HG02678 (cell line): Measurements from ENCODE around the gene CHAC2.
"Not testable (repeated sequence)": the region's sequence is repeated elsewhere in the genome, so short reads cannot be mapped to it uniquely, and the experiment has no call there.

Source experiments
- ATAC-seq: cut with Tn5 transposase; IDR thresholded peaks from one replicate; pipeline ENCODE4 v1.9.1; 2021; ENCODE audit warnings: mild to moderate bottlenecking, moderate library complexity; ENCODE audit not compliant: unreplicated experiment

Gene CHAC2

DNA sequence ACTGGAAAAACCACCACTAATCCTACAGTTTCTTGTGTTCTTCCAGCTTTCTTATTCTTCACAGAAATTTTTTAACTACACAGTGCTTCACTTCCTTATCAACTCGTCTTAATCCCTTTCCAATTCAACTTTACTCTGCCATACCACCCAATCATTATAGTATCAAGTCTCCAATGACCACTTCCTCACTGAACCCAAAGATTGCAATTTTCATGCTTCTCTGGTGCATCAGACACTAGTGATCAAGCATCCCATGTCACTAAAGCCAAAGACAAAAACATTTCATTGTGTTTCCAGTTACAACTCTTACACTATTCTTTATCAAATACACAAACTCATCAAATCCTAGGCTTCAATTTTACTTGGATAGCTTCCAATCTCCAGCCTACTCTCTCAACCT lies 9.5 kb downstream of the CHAC2 start:
- ATAC-seq: no peak

DNA sequence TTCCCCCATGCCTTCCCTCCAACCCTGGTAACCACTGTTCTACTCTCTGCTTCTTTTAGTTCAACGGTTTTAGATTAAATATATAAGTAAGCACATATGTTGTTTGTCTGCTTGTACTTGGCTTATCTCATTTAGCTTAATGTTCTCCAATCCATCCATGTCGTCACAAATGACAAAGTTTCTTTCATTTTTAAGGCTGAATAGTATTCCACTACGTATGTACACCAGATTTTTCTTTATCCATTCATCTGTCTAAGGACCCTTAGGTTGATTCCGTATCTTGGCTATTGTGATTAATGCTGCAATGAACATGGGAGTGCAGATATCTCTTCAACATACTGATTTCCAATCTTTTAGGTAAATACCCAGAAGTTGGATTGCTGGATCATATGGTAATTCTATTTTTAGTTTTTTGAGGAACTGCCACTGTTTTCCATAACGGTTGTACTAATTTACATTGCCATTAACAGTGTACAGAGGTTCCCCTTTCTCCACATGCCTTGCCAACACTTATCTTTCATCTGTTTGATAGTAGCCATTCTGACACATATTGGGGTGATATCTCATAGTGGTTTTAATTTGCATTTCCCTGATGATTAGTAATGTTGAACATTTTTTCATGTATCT lies 11.0 kb downstream of the CHAC2 start:
- no peak for ATAC-seq

DNA sequence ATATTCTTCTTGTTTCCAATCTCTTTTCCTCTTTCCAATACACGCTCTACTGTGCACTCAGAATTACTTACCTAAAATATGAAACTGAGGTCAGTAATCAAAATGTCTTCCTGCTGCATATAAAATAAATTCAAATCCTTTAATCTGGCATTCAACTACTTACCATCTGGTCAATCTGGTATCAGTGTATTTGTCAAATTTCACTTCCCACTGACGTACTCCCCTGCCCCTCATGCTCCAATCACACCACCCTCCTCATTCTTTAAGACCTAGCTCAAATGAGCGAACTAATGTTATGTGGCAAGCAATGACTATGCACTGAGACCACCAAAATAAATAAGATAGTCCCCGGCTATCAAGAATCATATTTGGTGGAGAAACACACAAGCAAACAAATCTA lies 12.5 kb downstream of the CHAC2 start:
- no peak for ATAC-seq

DNA sequence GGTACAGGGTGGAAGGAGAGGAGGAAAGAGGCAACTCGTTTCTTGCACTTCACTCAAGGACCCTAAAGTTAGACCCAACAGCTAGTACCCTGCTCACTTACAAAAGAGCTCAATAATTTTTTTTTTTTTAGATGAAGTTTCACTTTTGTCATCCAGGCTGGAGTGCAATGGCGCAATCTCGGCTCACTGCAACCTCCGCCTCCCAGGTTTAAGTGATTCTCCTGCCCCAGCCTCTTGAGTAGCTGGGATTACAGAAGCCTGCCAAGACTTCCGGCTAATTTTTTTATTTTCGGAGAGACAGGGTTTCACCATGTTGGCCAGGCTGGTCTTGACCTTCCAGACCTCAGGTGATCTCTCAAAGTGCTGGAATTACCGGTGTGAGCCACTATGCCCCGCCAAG lies 15.1 kb downstream of the CHAC2 start:
- no peak for ATAC-seq

DNA sequence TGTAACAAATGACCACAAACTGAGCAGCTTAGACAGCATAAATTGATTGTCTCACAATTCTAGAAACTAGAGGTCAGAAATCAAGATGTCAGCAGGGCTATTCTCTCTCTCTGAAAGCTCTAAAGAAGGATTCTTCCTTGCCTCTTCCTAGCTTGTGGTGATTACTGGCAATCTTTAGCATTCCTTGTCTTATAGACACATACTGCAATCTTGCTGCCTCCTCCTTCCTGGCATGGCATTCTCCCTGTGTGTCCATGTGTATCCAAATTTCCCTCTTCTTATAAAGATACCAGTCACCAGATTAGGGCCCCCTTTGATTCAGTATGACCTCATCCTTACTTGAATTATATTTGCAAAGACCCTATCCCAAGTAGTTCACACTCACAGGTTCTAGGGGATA lies 16.8 kb downstream of the CHAC2 start:
- no peak for ATAC-seq

DNA sequence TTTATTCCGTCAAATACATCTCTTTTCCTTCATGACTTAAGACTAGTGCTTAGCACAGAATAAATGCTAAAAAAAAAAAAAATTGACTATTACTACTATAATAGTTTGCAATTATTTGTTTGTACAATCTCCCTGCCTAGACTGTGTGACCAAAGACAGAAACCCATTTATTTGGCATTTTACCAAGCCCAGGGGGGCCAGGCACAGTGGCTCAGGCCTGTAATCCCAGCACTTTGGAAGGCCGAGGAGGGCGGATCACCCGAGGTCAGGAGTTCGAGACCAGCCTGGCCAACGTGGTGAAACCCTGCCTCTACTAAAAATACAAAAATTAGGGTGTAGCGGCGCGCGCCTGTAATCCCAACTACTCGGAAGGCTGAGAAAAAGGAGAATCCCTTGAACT lies 17.8 kb downstream of the CHAC2 start:
- ATAC-seq: no peak

DNA sequence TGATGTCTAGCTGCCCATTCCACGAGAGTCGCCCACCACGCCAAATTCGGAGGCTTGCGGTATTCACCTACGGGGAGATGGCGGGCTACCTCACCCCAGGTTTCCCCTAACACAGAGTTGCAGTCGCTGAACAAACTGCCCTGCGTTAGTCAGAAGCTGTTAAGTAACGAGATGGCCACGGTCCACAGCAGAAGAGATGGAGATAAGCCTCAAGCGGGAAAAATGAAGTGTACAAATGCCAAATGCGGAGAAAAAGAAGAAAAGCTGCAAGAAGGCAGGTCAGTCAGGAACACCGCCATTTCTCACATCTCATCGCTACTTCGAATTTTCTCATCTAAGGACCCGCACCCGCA lies 18.7 kb downstream of the CHAC2 start:
- peak; percentile 8 for ATAC-seq

DNA sequence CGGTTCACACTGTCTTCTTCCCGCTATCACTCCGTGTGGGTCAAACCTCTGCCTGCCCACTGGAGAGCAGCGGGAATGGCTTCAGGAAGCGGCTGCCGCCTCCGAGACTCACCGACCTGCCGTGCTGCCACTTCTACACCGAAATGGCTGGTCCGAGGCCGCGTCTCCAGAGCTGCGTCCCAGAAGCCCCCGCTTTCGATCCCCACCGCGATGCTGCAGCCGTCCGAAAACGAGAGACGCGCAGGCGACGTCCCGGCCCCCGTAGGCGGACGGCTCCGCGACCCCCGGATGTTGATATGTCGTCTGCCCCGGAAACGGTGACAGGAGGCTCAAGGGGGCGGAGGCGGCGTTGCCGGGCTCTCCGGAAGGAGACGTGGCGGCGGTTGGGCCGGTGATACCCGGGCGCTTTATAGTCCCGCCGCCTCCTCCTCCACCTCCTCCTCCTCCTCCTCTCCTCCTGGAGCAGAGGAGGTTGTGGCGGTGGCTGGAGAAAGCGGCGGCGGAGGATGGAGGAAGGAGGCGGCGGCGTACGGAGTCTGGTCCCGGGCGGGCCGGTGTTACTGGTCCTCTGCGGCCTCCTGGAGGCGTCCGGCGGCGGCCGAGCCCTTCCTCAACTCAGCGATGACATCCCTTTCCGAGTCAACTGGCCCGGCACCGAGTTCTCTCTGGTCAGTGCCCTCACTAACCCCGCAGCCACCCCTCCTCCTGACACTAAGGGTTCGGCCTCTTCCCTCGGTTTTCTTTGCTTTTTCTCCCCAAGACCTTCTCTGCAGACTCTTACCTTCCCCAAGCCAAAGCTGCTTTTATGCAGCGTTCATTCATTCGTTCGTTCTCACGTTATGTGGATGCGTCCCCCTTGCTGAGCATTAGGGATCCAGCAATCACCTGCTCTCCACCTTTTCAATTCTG lies 19.4 kb downstream of the CHAC2 start, which contains the start of the genes ASB3 and ERLEC1:
TSS of gene ASB3 (minus strand) at position 249 of the 909 bp plus-strand sequence. CDS start 21,381 bp downstream, outside the sequence.
TSS of gene ERLEC1 (plus strand) at position 340 of the 909 bp plus-strand sequence. CDS start at position 507, 167 bp downstream.
- peak; percentile 95 for ATAC-seq

DNA sequence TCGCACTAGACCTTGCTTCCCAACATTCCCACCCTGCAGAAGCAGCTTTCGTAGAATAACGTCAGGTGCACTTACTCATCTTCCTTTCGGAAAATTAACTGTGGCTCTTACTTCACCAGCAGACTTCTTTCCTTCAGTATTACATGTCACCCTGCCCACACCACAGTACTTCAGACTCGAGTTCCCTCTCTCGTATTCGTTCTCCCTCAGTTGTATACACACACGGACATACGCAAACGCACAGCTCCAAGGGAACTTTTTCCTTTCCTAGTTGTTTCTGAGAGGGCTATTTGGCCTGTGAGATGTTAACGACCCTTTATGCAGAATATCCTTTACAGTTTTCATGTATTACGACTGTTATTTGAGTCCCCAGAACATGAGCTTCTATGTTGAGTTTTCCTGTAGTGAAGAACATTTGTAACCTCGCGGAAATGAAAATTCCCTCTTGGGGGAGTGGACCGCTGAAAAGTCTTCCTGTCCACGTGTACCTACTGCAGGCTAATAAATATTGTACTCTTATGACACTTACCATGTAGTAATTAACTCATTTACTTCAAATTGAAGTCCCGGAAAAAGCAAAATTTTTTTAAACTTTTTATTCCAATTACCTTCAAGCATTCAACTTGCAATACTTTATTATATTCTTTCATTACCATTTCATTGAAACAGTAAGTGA lies 20.1 kb downstream of the CHAC2 start:
- no peak for ATAC-seq

DNA sequence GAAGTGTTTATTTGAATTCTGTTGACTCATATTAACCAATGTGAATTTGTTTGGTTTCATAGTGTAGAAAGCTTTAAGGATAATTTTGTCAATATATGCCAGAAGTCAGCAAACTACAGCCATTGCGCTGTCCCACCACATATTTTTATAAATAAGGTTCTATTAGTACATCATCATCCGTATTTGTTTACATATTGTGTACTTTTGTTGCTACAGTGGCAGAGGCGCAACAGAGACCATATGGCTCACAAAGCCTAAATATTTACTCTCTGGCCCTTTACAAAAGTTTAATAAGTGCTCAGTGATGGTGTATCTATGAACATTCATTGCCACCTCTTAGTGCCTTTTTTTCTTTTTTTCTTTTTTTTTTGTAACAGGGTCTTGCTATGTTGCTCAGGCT lies 25.7 kb downstream of the CHAC2 start:
- ATAC-seq: no peak

DNA sequence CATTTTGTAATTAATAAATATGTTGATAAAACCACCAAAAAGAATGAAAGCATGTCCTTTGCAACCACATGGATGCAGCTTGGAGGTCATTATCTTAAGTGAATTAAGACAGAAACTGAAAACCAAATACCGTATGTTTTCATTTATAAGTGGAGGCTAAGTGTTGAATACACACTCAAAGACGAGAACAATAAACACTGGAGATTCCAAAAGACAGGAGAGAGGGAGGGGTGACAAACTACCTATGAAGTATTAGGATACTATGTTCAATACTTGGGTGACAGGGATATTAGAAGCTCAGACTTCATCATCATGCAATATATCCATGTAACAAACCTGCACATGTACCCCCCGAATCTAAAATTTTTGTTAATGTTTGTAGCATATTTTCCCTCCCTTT lies 26.2 kb downstream of the CHAC2 start:
- ATAC-seq: no peak

DNA sequence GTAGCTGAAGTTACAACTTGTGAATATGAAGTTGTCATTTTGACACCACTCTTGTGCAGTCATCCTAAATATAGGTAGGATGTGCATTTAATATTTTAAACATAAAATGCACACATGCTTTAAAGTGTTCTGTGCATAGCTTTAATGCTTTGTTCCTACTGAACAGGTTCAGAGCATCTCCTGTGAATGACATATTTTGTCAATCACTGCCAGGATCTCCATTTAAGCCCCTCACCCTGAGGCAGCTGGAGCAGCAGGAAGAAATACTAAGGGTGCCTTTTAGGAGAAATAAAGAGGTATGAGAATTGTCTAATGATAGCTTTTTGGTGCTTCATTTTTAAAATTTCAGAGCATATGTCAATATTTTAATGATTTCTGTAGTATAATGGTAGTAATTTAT lies 33.9 kb downstream of the CHAC2 start:
- ATAC-seq: no peak

DNA sequence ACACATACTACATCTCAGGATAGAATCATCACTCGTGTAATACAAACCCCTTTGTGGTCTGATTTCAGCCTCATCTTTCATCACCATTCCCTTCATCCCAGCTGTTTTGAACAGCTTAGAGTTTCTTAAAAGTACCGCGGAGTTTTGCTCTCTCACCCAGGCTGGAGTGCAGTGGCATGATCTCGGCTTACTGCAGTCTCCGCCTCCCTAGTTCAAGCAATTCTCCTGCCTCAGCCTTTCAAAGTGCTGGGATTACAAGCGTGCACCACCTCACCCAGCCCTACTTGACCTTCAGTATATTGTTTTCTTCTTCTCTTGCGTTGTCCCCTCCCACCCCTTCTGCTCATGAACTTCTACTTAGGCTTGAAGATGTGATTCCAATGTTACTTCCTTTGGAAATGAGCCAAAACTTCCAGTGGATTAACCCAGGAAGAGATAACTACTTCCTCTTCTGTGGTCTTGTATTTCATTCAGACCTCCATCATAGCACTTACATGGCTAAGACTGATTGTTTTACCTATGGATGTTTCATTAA lies 35.1 kb downstream of the CHAC2 start:
- no peak for ATAC-seq

DNA sequence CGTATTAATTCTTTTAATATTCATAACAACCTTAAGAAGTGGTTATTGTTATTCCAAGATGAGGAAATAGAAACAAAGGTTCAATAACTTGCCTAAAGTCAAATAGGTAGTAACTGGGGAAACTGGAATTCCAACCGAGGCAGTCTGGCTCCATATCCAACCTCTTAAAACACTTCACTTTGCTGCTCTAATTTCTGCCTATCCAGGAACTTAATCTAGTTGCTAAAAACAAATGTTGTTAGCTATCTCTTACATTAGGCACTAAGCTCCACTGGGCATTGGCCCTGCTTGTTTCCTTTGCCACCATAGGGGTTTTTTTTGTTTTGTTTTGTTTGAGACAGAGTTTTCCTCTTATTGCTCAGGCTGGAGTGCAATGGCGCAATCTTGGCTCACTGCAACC lies 44.0 kb downstream of the CHAC2 start:
- no peak for ATAC-seq

DNA sequence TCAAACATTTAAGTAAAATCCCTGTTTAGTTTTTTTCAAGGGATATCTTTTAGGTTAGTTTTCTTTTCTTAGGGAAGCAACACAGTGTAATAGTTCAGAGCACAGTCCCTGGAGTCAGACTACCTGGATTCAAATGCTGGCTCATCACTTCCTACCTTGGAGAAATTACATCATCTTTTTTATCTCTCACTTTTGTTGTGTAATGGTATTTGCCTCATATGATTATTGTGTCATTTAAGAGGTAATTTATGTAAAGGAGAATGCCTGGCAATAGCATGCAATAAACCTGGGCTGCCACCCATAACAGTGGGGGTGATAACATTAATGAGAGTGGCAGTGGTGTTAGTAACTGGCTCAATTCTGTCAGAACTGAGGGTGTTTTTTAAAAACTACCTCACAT lies 45.5 kb downstream of the CHAC2 start:
- ATAC-seq: no peak

DNA sequence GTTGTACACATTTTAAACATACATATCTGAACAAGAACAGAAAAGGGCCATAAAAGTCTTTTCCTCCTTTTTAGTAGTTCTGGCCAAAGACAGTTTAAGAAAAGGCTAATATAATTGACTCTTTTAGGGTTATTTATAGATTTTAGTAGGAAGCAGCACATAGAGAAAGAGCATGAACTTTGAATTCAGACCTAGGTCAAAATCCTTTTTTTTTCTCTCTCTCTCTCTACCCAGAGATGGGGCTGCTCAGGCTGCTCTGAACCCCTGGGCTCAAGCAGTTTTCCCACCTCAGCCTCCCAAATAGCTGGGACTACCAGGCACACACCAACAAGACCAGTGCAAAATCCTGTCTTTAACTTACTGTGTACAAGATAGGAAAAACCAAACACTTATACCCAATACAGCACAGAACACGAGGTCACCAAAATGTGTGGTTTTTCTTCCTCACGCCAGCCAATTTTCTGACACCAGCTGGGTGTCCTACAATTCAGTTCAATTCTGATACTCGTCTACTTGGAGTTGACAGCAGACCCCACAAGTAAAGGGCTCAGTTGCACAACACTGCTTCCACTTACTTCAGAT lies 51.3 kb downstream of the CHAC2 start:
- no peak for ATAC-seq

DNA sequence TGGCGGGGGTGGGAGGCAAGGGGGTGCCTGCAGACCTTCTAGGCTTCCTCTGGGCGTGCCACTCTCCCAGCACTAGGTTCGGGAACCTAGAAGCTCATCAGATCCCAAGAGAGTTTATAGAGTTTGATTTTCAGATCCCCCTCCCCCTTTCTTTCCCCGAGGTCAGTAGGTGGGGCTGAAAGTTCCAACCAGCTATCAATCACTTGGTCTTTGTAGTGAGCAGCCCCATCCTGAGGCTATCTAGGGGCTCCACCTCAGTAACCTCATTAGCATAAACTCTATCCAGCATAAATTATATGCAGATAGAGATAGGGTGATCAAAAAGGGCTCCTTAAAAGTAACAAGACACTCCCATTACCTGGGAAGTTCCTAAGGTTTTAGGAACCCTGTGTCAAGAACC lies 52.0 kb downstream of the CHAC2 start:
- ATAC-seq: no peak

DNA sequence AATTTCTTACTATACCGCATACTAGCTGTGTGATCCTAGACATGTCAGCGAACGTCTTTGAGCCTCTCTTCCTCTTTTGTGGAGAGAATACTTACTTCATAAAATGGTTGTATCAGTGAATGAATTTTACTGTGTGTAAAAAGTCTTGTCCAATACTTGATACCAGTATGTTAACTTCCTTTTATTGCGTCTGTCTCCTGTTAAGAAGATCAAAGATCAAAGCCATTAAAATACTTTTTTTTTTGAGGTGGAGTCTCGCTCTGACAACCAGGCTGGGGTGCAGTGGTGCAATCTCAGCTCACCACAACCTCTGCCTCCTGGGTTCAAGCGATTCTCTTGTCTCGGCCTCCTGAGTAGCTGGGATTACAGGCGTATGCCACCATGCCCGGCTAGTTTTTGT lies 52.4 kb downstream of the CHAC2 start:
- no peak for ATAC-seq

DNA sequence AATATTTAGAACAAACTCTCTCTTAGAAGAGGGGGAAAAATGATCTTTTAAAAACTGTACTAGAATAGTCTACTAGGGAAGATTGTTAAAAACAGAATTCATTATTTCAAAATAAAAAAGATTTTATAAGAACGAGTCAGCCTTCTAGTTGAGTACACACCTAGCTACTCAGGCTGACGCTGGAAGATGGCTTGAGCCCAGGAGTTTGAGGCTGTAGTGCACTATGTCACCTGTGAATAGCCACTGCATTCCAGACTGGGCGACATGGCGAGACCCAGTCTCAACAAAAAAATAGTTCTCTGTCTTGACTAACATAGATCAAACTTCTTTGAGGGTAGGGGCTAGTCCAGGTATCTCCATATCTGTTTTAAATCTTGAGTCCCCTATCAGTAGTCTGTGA lies 53.1 kb downstream of the CHAC2 start:
- no peak for ATAC-seq

DNA sequence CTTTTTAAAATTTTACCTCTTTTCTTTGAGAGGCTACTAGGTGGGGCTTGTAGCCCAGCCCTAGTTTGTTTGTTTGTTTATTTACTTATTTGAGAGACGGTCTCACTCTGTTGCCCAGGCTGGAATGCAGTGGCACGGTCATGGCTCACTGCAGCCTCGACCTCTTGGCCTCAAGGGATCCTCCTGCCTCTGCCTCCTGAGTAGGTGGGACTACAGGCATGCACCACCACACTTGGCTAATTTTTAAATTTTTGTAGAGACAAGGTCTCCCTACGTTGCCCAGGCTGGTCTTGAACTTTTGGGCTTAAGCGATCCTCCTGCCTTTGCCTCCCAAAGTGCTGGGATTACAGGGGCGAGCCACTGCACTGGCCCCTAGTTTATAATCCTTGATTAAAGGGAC lies 54.2 kb downstream of the CHAC2 start:
- ATAC-seq: no peak

DNA sequence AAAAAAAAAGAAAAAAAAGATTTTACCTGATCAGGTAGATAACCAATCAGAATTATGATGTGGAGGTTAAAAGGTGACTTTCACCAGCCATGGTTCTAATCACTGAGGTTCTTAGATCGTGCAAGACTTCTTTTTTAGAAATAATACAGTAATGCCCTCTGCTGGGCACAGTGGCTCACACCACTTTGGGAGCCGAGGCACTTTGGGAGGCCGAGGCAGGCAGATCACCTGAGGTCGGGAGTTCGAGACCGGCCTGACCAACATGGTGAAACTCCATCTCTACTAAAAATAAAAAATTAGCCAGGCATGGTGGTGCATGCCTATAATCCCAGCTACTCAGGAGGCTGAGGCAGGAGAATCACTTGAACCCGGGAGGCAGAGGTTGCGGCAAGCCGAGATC lies 56.0 kb downstream of the CHAC2 start:
- not testable (repeated sequence) for ATAC-seq
